Fibroblast of pulmonary artery (primary cell): ENCODE measurements around the gene CFAP70.

Source experiments
- DNase-seq: peaks from one replicate; pipeline ENCODE4 v3.0.0-alpha.2; 2010; ENCODE audit warnings: low read depth
- H3K4me3 ChIP-seq: replicated peaks from 2 replicates; pipeline ENCODE4 v1.5.1; 2011; ENCODE audit warnings: low read depth, mild to moderate bottlenecking, control low read depth, low read length, moderate library complexity
- CTCF ChIP-seq: IDR thresholded peaks from 2 replicates; pipeline ENCODE4 v1.5.1; 2011; ENCODE audit warnings: mild to moderate bottlenecking, control low read depth, low read length, inconsistent platforms; ENCODE audit errors: missing control alignments

Gene CFAP70

DNA sequence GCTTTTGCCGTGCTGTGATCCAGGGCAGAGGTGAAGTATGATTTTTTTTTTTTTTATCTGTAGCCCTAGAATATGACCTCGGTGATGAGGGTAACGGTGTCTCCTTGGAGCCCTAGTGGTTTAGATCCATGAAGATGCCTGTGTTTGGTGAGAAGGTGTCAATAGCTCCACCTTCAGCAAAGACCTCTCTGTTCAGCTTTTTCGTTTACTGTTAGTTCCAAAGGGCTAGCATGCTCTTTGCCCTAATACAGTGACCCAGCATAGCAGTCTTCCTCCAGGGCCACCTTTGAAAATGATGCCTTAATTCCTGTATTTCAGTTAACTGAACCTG lies 105.5 kb downstream of the CFAP70 start:
- no peak for DNase-seq
- H3K4me3 ChIP-seq, result peak overlapping the region; percentile 98
- TF ChIP-seq CTCF, result no peak

DNA sequence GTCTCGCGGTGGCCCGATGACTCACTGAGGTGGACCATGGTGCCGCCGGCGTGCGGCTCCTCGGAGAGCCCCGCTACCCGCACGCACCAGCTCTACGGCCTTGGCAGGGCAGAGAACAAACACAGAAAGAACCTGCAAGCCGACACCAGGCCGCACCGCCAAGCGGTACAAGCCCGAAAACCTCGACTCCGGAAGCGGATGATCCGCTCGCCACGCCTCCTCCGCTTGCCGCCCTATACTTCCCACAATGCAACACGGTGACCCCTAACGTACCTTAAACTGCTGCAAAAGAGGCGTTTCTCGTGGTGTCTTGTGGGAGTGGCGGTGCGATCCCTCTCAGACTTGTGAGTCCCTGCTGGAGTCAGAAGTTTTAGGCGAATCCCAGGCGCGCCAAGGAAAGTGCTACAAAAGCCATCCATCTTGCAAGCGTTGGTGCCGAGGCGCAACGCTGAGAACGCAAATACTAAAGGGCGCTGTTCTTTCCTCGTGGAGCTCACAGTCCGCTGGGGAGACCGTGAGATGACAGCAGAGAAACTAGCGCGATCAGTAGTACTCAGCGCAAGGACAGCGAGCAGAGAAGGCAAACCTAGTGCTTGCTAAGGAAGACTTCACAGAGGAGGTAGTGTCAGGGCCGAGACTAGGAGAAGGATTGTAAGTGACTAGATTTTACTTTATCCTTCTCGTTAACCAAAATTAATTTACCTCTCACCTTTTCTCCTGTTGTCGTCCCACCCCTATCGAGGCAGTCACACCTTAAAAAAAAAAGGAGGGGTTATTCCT lies 106.0 kb downstream of the CFAP70 start, which contains the start of gene MRPS16:
MRPS16 (minus strand) TSS at position 200 of the 780 bp plus-strand sequence; CDS start at position 38, 162 bp downstream.
- H3K4me3 ChIP-seq, result peak within 1 kb of the TSS; percentile 98
- no peak for TF ChIP-seq CTCF
- DNase-seq, result peak; percentile 98

- no peak for DNase-seq
- TF ChIP-seq CTCF, result no peak
- H3K4me3 ChIP-seq, result peak overlapping the region; percentile 98
Observed at GRCh38 chr10:73251683-73252444, 106.8 kb downstream of the CFAP70 start.

DNA sequence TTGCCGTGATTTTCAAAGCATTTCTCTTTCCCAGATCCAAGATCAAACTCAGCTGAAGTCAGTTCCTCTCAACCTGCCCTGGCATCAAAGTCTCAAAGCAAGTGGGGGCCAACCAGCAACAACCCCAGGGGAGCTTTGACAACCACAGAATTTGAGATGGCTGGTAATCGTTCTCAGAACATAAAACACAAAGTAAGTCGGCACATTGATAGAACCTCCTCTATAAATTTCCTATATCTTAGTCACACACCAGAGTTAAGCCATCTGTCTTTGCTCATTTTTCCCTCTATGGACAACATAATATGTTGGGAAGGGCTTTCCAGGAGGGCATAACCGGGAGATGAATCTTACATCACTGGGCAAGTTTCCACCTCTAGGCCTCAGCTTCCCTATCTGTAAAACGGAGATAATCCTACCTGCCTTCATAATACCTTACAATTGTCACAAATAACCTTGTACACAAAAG lies 110.4 kb downstream of the CFAP70 start:
- TF ChIP-seq CTCF, result no peak
- no peak for DNase-seq
- H3K4me3 ChIP-seq, result no peak overlapping the region

GRCh38 chr10:73247509-73248258 lies 111.0 kb downstream of the CFAP70 start:
- H3K4me3 ChIP-seq, result peak overlapping the region; percentile 78
- TF ChIP-seq CTCF, result no peak
- DNase-seq, result no peak

DNA sequence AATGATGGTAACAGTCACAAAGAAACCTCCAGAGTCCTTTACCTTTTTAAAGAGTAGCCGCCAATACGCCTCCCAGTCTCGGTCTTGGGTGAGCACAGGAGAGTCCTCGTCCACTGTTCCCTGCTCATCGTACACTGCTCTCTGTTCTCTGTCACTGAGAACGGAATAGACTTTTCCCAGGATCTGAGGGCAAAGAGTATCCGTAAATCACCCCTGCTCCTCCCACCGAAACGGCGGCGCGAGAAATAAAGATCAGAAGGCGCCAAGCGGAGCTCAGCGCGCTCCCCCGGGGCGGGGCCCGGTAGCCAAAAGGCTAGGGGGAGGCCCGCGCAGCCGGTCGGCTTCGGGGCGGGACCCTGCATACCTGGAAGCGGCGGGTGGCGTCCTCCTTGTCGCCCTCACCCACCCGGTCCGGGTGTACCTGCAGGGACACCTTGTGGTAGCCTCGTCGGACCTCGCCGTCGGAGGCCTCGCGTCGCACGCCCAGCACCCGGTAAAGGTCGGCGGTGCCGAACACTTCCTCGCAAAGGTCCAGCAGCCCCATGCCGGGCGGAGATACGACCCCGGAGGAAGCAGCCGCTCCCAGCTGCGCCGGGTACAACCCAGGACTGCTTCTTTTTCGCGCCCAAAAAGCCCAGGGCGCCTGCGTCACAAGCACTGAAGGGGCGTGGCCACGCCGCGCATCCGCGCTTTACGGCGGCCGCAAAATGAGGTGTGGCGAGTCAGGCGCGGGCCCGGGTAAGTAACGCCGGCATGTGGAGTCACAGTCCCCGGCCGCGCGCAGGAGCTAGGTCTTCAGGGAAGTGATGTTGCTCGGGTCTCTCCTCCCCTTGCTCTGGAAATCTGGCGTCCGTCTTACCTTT lies 111.8 kb downstream of the CFAP70 start, which contains the start of gene DNAJC9:
DNAJC9 (minus strand) TSS at position 610 of the 863 bp plus-strand sequence; CDS start at position 544, 66 bp downstream.
- no peak for TF ChIP-seq CTCF
- H3K4me3 ChIP-seq, result peak within 1 kb of the TSS; percentile 78
- peak; percentile 92 for DNase-seq
